Stimulated activated CD4-positive, alpha-beta T cell treated with anti-CD3 and anti-CD28 coated beads, Interleukin-1b, Interleukin-23, amount 100 ng/mL, for 24 hours (primary cell): Measurements from ENCODE around the gene MAST3.
A peak's percentile ranks its signal among the peaks of the same experiment; 100 is the strongest.

Experiments
- DNase-seq, 4 experiments: peaks; one replicate each; pipeline ENCODE4 v3.0.0-alpha.2; 2020; ENCODE audit warnings: low read depth in 4 of 4, low spot score in 1 of 4

MAST3 gene

GRCh38 chr19:18131841-18132596 lies 34.4 kb downstream of the MAST3 start:
- DNase-seq: no peak

- DNase-seq: no peak
Measured at GRCh38 chr19:18135712-18136584, 38.4 kb downstream of the MAST3 start.

- no peak for DNase-seq
Measured at GRCh38 chr19:18137242-18137641, 39.7 kb downstream of the MAST3 start.

GRCh38 chr19:18137657-18138339 lies 40.2 kb downstream of the MAST3 start:
- no peak for DNase-seq

GRCh38 chr19:18140473-18140872 lies 42.9 kb downstream of the MAST3 start:
- DNase-seq: no peak

GRCh38 chr19:18141031-18141430 lies 43.5 kb downstream of the MAST3 start:
- no peak for DNase-seq

- no peak for DNase-seq
Measured at GRCh38 chr19:18143902-18144301, 46.3 kb downstream of the MAST3 start.

GRCh38 chr19:18144361-18144760 lies 46.8 kb downstream of the MAST3 start:
- DNase-seq: no peak

- DNase-seq: no peak
Measured at GRCh38 chr19:18144906-18145305, 47.3 kb downstream of the MAST3 start.

GRCh38 chr19:18145391-18145999 lies 47.9 kb downstream of the MAST3 start:
- no peak for DNase-seq

GRCh38 chr19:18147396-18147795 lies 49.8 kb downstream of the MAST3 start:
- DNase-seq: no peak

- DNase-seq: no peak
Measured at GRCh38 chr19:18149596-18149975, 52.0 kb downstream of the MAST3 start.

GRCh38 chr19:18150776-18151624 lies 53.4 kb downstream of the MAST3 start:
- DNase-seq: no peak

- DNase-seq: peak; percentile 94 to 99 (median 96)
Measured at GRCh38 chr19:18152442-18152816, 54.9 kb downstream of the MAST3 start.

- DNase-seq: peak; percentile 96 to 100 (median 100)
Measured at GRCh38 chr19:18152817-18153555, 55.4 kb downstream of the MAST3 start, which contains the start of gene PIK3R2. TSS of gene PIK3R2 (plus strand) at chr19:18153163. CDS start at chr19:18155880, 2,717 bp downstream.

GRCh38 chr19:18153556-18154134 lies 56.1 kb downstream of the MAST3 start:
- peak in 2 of 4 experiments; percentile 12 to 25 for DNase-seq

- no peak for DNase-seq
Measured at GRCh38 chr19:18155095-18156087, 57.8 kb downstream of the MAST3 start.

- DNase-seq: no peak
Measured at GRCh38 chr19:18156268-18156667, 58.7 kb downstream of the MAST3 start.
